ENCODE results near the gene TRIM39.

GRCh38 chr6:30321692-30322388, 4.9 kb upstream of the TRIM39 start:
- TF ChIP-seq CTCF (IDR thresholded peaks at IDR 0.05 in 4 of 5, conservative IDR thresholded peaks at IDR 0.05 in 1 of 5) (no peak), POLR2A (IDR thresholded peaks at IDR 0.05) (no peak)
